D721Med (cell line): ENCODE measurements around the gene AFF3.

Experiments
- DNase-seq: peaks from one replicate; pipeline ENCODE4 v3.0.0; 2011; ENCODE audit warnings: low spot score; ENCODE audit not compliant: insufficient read length
- FAIRE-seq: peaks from 2 replicates; lab custom pipeline; 2011; peaks lifted over from hg19 to GRCh38; lab: Jason Lieb, UNC
- CTCF ChIP-seq: IDR thresholded peaks from 2 replicates; pipeline ENCODE4 v1.5.1; 2012; ENCODE audit warnings: mild to moderate bottlenecking, control low read depth; ENCODE audit not compliant: insufficient read depth; ENCODE audit errors: missing control alignments

The AFF3 gene

DNA sequence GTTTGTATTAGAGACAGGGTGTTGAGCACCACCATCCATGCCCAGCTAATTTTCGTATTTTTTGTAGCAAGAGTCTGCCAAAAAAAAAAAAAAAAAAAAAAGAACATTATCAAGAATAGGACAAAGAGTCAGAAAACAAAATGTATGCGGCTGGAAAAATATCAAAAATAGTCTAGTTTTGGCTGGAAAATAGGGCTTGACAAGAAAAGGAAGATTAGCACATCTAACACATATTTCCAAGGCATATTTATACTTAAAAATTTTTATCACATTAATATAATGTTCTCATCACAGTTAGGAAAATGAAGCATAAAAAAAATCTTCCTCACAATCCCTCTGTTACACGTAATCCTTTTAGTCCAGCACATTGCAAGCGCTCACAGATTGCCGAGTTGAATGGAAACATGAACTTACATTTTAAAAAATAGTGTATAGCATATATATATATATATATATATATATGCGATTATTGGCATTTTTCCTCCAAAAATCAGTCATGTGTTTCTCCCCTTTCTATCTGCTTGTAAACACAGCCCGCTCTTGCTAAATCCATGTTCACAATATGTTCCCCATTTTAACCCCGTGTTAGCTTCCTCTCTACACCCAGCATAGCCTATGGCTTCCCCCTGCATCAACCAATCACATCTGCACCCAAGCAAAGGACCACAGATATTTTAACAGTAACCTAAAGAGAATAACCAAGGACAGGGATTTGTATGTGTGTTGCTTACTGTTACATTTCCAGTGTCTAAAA, 183.0 kb downstream of the AFF3 start:
- DNase-seq: no peak
- TF ChIP-seq CTCF: no peak
- no peak for FAIRE-seq

GRCh38 chr2:99957332-99958133, 184.9 kb downstream of the AFF3 start:
- FAIRE-seq: no peak
- no peak for DNase-seq
- TF ChIP-seq CTCF: no peak

- FAIRE-seq (no peak), DNase-seq (no peak)
- TF ChIP-seq CTCF: no peak
Measured at GRCh38 chr2:99956232-99957030, 186.0 kb downstream of the AFF3 start.

DNA sequence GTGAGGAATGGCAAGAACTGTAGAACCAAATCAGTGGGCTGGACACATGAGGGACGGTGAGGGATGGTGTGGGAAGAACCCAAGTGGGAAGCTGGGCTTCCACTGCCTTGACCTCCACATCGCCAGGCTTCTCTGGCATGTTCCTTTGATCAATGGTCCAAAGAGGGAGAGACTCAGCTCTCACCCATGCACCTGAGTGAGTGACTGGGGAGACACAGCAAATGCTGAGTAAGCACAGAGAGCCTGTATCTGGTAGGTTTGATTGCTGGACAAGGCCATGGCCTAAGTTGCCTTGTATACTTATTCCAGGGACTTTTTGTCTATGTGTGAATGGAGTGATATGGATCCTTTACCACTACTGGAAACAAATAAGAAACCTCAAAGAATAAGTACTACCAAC, 188.6 kb downstream of the AFF3 start:
- FAIRE-seq (no peak), DNase-seq (no peak)
- TF ChIP-seq CTCF: no peak

GRCh38 chr2:99949963-99950362, 192.4 kb downstream of the AFF3 start:
- no peak for DNase-seq
- FAIRE-seq: no peak
- TF ChIP-seq CTCF: no peak

DNA sequence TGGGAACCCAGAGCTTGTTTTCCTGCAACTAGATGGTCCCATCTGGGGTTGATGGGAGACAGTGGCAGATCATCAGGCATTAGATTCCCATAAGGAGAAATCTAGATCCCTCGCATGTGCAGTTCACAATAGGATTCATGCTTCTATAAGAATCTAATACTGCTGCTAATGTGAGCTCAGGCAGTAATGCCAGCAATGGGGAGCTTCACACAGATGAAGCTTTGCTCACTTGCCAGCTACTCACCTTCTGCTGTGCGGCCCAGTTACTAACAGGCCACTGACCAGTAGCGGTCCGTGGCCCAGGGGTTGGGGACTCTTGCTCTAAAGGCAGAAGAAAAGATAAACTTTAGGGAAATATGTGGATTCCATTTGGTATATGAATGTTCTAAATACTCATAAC, 192.9 kb downstream of the AFF3 start:
- no peak for TF ChIP-seq CTCF
- DNase-seq: no peak
- no peak for FAIRE-seq
